Activated CD4-positive, alpha-beta memory T cell treated with anti-CD3 and anti-CD28 coated beads, Interleukin-2, amount 10 ng/mL, durations not matched to agents 7 days and 5 days (primary cell): Measurements from ENCODE around the gene RNF149. TPM values are rescaled to one million over a fixed set of nuclear protein-coding genes. Genes with fewer than 3 reads are reported as not detected.
"Not testable (repeated sequence)": the region's sequence is repeated elsewhere in the genome, so short reads cannot be mapped to it uniquely, and the experiment has no call there.

Experiments
- CTCF ChIA-PET: fragments of 350-600 bp; sonication (Branson Sonifier 250); formaldehyde crosslinking; loops from one replicate; lab custom pipeline; 2021; ENCODE audit warnings: antibody characterized with exemption, inconsistent platforms; lab: Charles Lee
- POLR2A ChIA-PET: fragments of 350-600 bp; sonication (Branson Sonifier 250); formaldehyde crosslinking; loops from one replicate; lab custom pipeline; 2021; ENCODE audit warnings: antibody characterized with exemption; lab: Charles Lee
- DNase-seq: peaks from one replicate; pipeline ENCODE4 v3.0.0-alpha.2; 2020
- H3K27ac Mint-ChIP-seq: one replicate; pipeline ENCODE4 v1.8.0; 2021; ENCODE audit warnings: mild to moderate bottlenecking, mixed read lengths
- H3K27me3 Mint-ChIP-seq: one replicate; pipeline ENCODE4 v1.8.0; 2021; ENCODE audit warnings: mixed read lengths
- H3K36me3 Mint-ChIP-seq: one replicate; pipeline ENCODE4 v1.8.0; 2021; ENCODE audit warnings: low read depth, mixed read lengths
- H3K4me1 Mint-ChIP-seq: one replicate; pipeline ENCODE4 v1.8.0; 2021; ENCODE audit warnings: mixed read lengths
- H3K4me3 Mint-ChIP-seq: one replicate; pipeline ENCODE4 v1.8.0; 2021; ENCODE audit warnings: mild to moderate bottlenecking, mixed read lengths
- H3K9me3 Mint-ChIP-seq: one replicate; pipeline ENCODE4 v1.8.0; 2021; ENCODE audit warnings: mixed read lengths
- total RNA-seq, 2 experiments: library from RNA; stranded (reverse); gene quantifications; one replicate each; pipeline ENCODE4 v1.2.3, GENCODE V29; 2021

The RNF149 gene
- total RNA-seq, 2 experiments from 2014 or later, result 115 to 116 TPM

GRCh38 chr2:101252408-101253012 is 56.0 kb downstream of the RNF149 start, which contains the start of gene CNOT11:
TSS of gene CNOT11 (plus strand) at chr2:101252886. CDS start at chr2:101252965, 79 bp downstream.
- no peaks in the 10 kb centered on the region for H3K9me3 Mint-ChIP-seq
- H3K4me3 Mint-ChIP-seq, result peak within 1 kb of the TSS; percentile 96
- H3K36me3 Mint-ChIP-seq, result peaks cover 30% of the 10 kb centered on the region
- H3K4me1 Mint-ChIP-seq, result peaks cover 52% of the 10 kb centered on the region
- ChIA-PET CTCF (interaction anchor here (0.7 to 2.9 kb wide), 15 partner anchors 12 to 240 kb away, joined by 3 to 15 read pairs (median 4); partner anchors contain the start of gene RNF149), POLR2A (interaction anchor here (0.7 to 4.2 kb wide), 26 partner anchors 10 to 690 kb away, joined by 3 to 50 read pairs (median 12); partner anchors contain the start of genes CREG2, PDCL3, RFX8 and RNF149)
- no peaks in the 10 kb centered on the region for H3K27me3 Mint-ChIP-seq
- peak within 1 kb of the TSS; percentile 93 for H3K27ac Mint-ChIP-seq
- DNase-seq, result peak; percentile 99

- no peak for DNase-seq
- H3K4me1 Mint-ChIP-seq, result peaks cover 48% of the 10 kb centered on the region
- ChIA-PET POLR2A (interaction anchor here (0.7 to 4.2 kb wide), 20 partner anchors 12 to 689 kb away, joined by 3 to 50 read pairs (median 12); partner anchors contain the start of genes CREG2, PDCL3, RFX8 and RNF149), CTCF (interaction anchor here (0.7 to 2.9 kb wide), 13 partner anchors 11 to 135 kb away, joined by 3 to 15 read pairs (median 4); partner anchors contain the start of gene RNF149)
- H3K9me3 Mint-ChIP-seq, result no peaks in the 10 kb centered on the region
- peaks cover 27% of the 10 kb centered on the region for H3K36me3 Mint-ChIP-seq
- peak overlapping the region; percentile 93 for H3K27ac Mint-ChIP-seq
- no peaks in the 10 kb centered on the region for H3K27me3 Mint-ChIP-seq
- H3K4me3 Mint-ChIP-seq, result peak overlapping the region; percentile 96
These were observed 56.6 kb downstream of the RNF149 start for GRCh38 chr2:101251844-101252407.

- H3K27me3 Mint-ChIP-seq, DNase-seq, H3K9me3 Mint-ChIP-seq, H3K27ac Mint-ChIP-seq: not testable (repeated sequence)
- peaks cover 22% of the 10 kb centered on the region for H3K36me3 Mint-ChIP-seq
- peak overlapping the region; percentile 11 for H3K4me3 Mint-ChIP-seq
- H3K4me1 Mint-ChIP-seq, result peaks cover 42% of the 10 kb centered on the region
- ChIA-PET POLR2A (interaction anchor here (0.6 to 4.2 kb wide), 11 partner anchors 11 to 248 kb away, joined by 3 to 50 read pairs (median 17); partner anchors contain the start of genes RFX8, RNF149 and RPL31), CTCF (interaction anchor here (0.8 to 2.9 kb wide), 7 partner anchors 11 to 136 kb away, joined by 3 to 15 read pairs (median 5); partner anchors contain the start of gene RNF149)
These were observed 57.2 kb downstream of the RNF149 start for GRCh38 chr2:101251246-101251781.

- CTCF ChIA-PET, result interaction anchor here (1.2 kb wide), 1 partner anchor 9 kb away, joined by 3 read pairs; no protein-coding TSS in a partner anchor
- DNase-seq, result no peak
- Mint-ChIP-seq H3K9me3 (no peaks in the 10 kb centered on the region), H3K4me1 (peaks cover 29% of the 10 kb centered on the region), H3K36me3 (peaks cover 12% of the 10 kb centered on the region), H3K27ac (no peak overlapping the region), H3K27me3 (no peaks in the 10 kb centered on the region), H3K4me3 (no peak overlapping the region)
- POLR2A ChIA-PET, result no interaction called here
These were observed 58.7 kb downstream of the RNF149 start for GRCh38 chr2:101249826-101250225.

GRCh38 chr2:101248756-101249155 is 59.7 kb downstream of the RNF149 start:
- POLR2A ChIA-PET, result not testable (repeated sequence)

GRCh38 chr2:101245468-101245867 is 63.0 kb downstream of the RNF149 start:
- peaks cover 10% of the 10 kb centered on the region for H3K4me1 Mint-ChIP-seq
- H3K36me3 Mint-ChIP-seq, H3K27ac Mint-ChIP-seq, POLR2A ChIA-PET, H3K4me3 Mint-ChIP-seq, H3K9me3 Mint-ChIP-seq, DNase-seq, H3K27me3 Mint-ChIP-seq: not testable (repeated sequence)
- CTCF ChIA-PET, result interaction anchor here (0.6 to 1.2 kb wide), 4 partner anchors 8 to 108 kb away, joined by 3 to 4 read pairs (median 3); no protein-coding TSS in a partner anchor

More at GRCh38 chr2:101248756-101249155, 59.7 kb downstream of the RNF149 start:
- H3K4me3 Mint-ChIP-seq, H3K27ac Mint-ChIP-seq, H3K9me3 Mint-ChIP-seq, DNase-seq, H3K27me3 Mint-ChIP-seq, H3K36me3 Mint-ChIP-seq: not testable (repeated sequence)
- CTCF ChIA-PET, result interaction anchor here (1.2 kb wide), 1 partner anchor 8 kb away, joined by 3 read pairs; no protein-coding TSS in a partner anchor
- peaks cover 18% of the 10 kb centered on the region for H3K4me1 Mint-ChIP-seq

- H3K27ac Mint-ChIP-seq, H3K4me3 Mint-ChIP-seq, H3K36me3 Mint-ChIP-seq, POLR2A ChIA-PET, DNase-seq, H3K27me3 Mint-ChIP-seq, H3K9me3 Mint-ChIP-seq: not testable (repeated sequence)
- CTCF ChIA-PET, result interaction anchor here (0.6 to 0.8 kb wide), 4 partner anchors 9 to 149 kb away, joined by 3 to 4 read pairs (median 3); no protein-coding TSS in a partner anchor
- peaks cover 12% of the 10 kb centered on the region for H3K4me1 Mint-ChIP-seq
These were observed 63.6 kb downstream of the RNF149 start for GRCh38 chr2:101244899-101245298.

GRCh38 chr2:101244373-101244772 is 64.1 kb downstream of the RNF149 start:
- H3K4me1 Mint-ChIP-seq, result peaks cover 12% of the 10 kb centered on the region
- H3K36me3 Mint-ChIP-seq, H3K4me3 Mint-ChIP-seq, H3K9me3 Mint-ChIP-seq, DNase-seq, POLR2A ChIA-PET, H3K27ac Mint-ChIP-seq, H3K27me3 Mint-ChIP-seq: not testable (repeated sequence)
- CTCF ChIA-PET, result interaction anchor here (0.9 kb wide), 1 partner anchor 237 kb away, joined by 3 read pairs; no protein-coding TSS in a partner anchor

- CTCF ChIA-PET, result interaction anchor here (1.0 to 2.4 kb wide), 12 partner anchors 8 to 229 kb away, joined by 3 to 13 read pairs (median 4); partner anchors contain the start of genes CNOT11 and RNF149
- no peaks in the 10 kb centered on the region for H3K9me3 Mint-ChIP-seq
These were observed 67.3 kb downstream of the RNF149 start for GRCh38 chr2:101241158-101241557.

GRCh38 chr2:101240694-101241093 is 67.8 kb downstream of the RNF149 start:
- DNase-seq, H3K4me3 Mint-ChIP-seq, H3K9me3 Mint-ChIP-seq, H3K4me1 Mint-ChIP-seq, H3K27me3 Mint-ChIP-seq, H3K36me3 Mint-ChIP-seq, H3K27ac Mint-ChIP-seq: not testable (repeated sequence)
- ChIA-PET CTCF (interaction anchor here (1.0 to 2.4 kb wide), 13 partner anchors 8 to 228 kb away, joined by 3 to 13 read pairs (median 4); partner anchors contain the start of genes CNOT11 and RNF149), POLR2A (interaction anchor here (0.8 to 1.4 kb wide), 4 partner anchors 10 to 17 kb away, joined by 3 to 4 read pairs (median 4); partner anchors contain the start of gene CNOT11)

More at GRCh38 chr2:101241158-101241557, 67.3 kb downstream of the RNF149 start:
- Mint-ChIP-seq H3K27ac (no peak overlapping the region), H3K36me3 (no peaks in the 10 kb centered on the region), H3K4me3 (no peak overlapping the region), H3K27me3 (no peaks in the 10 kb centered on the region), H3K4me1 (peaks cover 9% of the 10 kb centered on the region)
- POLR2A ChIA-PET, result interaction anchor here (0.9 to 1.4 kb wide), 3 partner anchors 11 to 12 kb away, joined by 3 to 4 read pairs (median 4); partner anchors contain the start of gene CNOT11
- DNase-seq, result no peak

GRCh38 chr2:101239760-101240118 is 68.8 kb downstream of the RNF149 start:
- DNase-seq, H3K4me1 Mint-ChIP-seq, H3K27ac Mint-ChIP-seq, H3K36me3 Mint-ChIP-seq, H3K27me3 Mint-ChIP-seq, H3K4me3 Mint-ChIP-seq, H3K9me3 Mint-ChIP-seq: not testable (repeated sequence)
- ChIA-PET CTCF (interaction anchor here (0.6 to 2.4 kb wide), 5 partner anchors 12 to 230 kb away, joined by 3 to 13 read pairs (median 5); partner anchors contain the start of gene CNOT11), POLR2A (interaction anchor here (1.1 kb wide), 1 partner anchor 12 kb away, joined by 3 read pairs; no protein-coding TSS in a partner anchor)
